ENCODE measurements around the gene OR2V2.
"Not testable (repeated sequence)": the region's sequence is repeated elsewhere in the genome, so short reads cannot be mapped to it uniquely, and the experiment has no call there.

Gene OR2V2, protein sequence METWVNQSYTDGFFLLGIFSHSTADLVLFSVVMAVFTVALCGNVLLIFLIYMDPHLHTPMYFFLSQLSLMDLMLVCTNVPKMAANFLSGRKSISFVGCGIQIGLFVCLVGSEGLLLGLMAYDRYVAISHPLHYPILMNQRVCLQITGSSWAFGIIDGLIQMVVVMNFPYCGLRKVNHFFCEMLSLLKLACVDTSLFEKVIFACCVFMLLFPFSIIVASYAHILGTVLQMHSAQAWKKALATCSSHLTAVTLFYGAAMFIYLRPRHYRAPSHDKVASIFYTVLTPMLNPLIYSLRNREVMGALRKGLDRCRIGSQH

GRCh38 chr5:181146927-181147636 lies at the start of gene OR2V2:
OR2V2 (plus strand) TSS chr5:181147586; CDS start chr5:181154943, 7,357 bp downstream.
- DNase-seq (ENCODE audit: low read depth in 2 of 2): not testable (repeated sequence)

GRCh38 chr5:181097759-181098491 lies 49.5 kb upstream of the OR2V2 start:
- not testable (repeated sequence) for DNase-seq (ENCODE audit: low read depth in 2 of 2)

DNA sequence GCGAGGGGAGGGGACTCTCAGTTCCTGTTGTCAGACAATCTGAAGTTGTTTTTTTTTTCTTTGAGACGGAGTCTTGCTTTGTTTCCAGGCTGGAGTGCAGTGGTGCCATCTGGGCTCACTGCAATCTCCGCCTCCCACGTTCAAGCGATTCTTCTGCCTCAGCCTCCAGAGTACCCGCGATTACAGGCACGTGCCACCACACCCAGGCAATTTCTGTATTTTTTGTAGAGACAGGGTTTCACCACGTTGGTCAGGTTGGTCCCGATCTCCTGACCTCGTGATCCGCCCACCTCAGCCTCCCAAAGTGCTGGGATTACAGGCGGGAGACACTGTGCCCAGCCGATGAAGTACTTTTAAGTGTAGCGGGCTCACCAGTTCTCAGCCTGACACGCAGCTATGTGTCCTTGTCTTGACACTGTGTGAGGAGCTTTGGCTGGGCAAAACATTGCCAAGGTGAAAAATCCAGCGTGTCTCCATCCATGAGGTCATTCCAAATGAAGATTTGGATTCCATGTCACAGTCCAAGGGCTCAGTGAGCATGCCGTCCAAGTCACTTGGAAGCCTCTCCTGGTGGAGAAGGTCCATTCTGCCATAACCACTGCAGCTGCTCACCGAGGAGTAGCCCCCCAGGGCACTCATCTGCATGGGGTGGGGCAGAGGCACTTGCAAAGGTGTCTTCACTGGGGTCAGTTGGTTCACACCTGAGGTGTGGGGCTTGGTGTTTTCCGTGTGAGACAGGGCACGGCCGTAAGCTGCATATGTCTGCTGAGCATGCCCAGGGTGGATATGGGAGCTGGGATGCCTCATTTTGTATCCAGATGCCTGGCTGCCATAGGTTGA lies 48.4 kb upstream of the OR2V2 start:
- DNase-seq (ENCODE audit: low read depth in 2 of 2): no peak

- DNase-seq (ENCODE audit: low read depth in 2 of 2): no peak
Measured at GRCh38 chr5:181099602-181100086, 47.7 kb upstream of the OR2V2 start.

- no peak for DNase-seq (ENCODE audit: low read depth in 2 of 2)
Measured at GRCh38 chr5:181100121-181100875, 47.1 kb upstream of the OR2V2 start.

- not testable (repeated sequence) for DNase-seq (ENCODE audit: low read depth in 2 of 2)
Measured at GRCh38 chr5:181101030-181101641, 46.2 kb upstream of the OR2V2 start.

DNA sequence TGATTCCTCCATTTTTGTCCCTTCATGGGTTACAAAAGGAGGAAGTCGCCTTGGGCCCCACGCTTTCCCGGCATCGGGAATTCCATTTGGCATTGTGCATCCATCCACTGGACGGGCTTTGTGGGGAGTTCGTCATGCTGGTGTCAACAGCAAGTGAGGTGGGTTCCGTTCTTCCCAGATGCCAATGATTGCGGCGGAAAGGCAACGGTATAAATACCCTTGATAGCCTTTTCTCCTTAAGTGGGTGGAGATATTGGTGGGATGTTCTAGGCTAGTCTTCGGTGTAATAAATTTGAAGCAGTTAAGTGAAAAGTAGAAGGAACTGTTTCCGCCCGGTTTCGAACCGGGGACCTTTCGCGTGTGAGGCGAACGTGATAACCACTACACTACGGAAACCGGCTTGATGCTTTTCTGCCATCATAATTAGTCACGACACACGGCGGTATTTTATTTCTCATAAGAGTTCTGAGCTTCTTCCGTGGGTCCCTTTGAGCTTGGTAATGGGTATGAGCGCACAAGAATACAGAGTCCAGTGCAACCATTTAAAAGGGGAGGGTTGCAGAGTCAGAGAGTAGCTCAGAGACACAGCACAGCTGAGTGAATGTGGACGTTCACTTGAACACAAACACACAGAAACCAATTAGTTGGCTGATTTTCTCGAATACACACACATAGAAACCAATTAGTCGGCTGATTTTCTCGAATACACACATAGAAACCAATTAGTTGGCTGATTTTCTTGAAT lies 45.3 kb upstream of the OR2V2 start:
- DNase-seq (ENCODE audit: low read depth in 2 of 2): not testable (repeated sequence)

DNA sequence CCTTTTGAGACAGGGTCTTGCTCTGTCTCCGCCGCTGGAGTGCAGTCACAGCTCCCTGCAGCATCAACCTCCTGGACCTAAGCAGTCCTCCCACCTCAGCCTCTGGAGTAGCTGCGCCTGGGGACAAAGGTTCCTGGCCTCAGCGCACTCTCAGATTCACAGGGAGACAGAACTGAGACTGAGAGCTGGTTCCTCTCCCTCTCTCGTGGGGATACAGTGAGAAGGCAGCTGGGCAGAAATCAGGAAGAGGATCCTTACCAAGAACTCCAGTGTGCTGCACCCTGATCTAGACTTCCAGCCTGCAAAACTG lies 43.2 kb upstream of the OR2V2 start:
- DNase-seq (ENCODE audit: low read depth in 2 of 2): not testable (repeated sequence)

- DNase-seq (ENCODE audit: low read depth in 2 of 2): not testable (repeated sequence)
Measured at GRCh38 chr5:181104606-181105390, 42.6 kb upstream of the OR2V2 start.

DNA sequence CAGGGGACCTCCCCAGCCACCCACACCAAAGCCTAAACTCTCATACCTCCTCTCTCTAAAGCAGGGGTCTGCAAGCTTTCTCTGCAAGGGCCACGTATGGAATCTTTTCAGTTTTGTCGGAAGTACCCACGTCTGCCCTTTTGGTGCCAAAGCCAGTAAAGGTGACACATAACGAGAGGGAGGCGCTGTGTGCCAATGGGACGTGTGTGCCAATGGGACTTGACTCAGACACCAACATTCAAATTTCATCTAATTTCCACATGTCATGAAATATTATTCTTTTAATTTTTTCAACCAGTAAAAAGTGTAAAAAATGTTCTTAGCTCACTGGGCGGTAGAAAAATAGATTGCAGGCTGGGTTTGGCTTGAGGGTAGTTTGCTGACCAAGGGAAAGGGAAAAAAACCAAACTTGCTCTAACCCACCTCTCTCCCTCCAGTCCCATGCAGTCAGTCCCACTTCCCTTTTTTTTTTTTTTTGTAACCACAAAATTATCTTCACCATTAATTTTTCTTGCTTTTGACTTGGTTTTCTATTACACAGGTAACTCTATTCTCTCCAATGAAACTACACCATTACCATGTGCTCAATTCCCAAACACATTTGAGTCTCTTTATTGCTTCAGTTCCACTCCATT lies 41.9 kb upstream of the OR2V2 start:
- no peak for DNase-seq (ENCODE audit: low read depth in 2 of 2)

DNA sequence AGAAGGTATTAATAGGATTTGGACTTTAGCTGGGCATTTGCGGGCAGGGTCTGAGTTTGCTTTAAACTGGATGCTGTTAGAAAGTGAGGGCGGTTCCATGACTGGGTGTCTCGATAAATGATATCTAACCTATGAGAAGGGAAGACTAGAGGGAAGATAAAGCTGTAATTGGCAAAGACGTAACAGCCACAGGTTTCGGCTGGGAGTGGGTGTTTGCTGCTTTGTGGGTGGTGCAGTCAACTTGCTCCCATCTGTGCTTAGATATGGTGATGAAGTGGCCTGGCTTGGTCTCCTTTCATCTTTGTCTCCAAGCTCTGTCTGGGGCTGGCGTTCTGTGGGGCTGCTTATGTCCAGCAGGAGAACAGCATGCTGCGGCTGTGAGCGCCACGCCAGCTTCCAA lies 39.7 kb upstream of the OR2V2 start:
- DNase-seq (ENCODE audit: low read depth in 2 of 2): no peak

GRCh38 chr5:181108578-181109165 lies 38.7 kb upstream of the OR2V2 start:
- no peak for DNase-seq (ENCODE audit: low read depth in 2 of 2)

GRCh38 chr5:181109489-181110013 lies 37.8 kb upstream of the OR2V2 start:
- no peak for DNase-seq (ENCODE audit: low read depth in 2 of 2)

- DNase-seq (ENCODE audit: low read depth in 2 of 2): no peak
Measured at GRCh38 chr5:181111010-181111409, 36.4 kb upstream of the OR2V2 start.

DNA sequence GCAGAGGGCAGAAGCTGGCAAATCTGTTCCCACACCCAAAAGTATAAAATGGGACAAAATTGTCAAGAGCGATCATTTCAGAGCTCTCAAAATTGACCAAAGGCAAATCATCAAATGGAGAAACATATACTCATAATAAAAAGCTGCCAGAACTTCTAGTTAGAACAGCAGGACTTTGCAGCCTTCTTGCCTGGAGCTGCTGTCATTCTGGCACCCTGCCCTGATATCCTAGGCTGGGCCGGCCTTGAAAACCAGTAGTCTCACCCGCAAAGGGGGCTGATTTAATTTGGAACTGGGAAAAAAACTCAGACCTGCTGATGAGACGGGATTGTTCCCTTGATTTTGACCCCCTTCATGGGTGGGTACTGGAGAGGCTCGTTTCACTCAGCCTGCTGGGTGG lies 34.9 kb upstream of the OR2V2 start:
- DNase-seq (ENCODE audit: low read depth in 2 of 2): no peak

- DNase-seq (ENCODE audit: low read depth in 2 of 2): not testable (repeated sequence)
Measured at GRCh38 chr5:181113572-181113971, 33.8 kb upstream of the OR2V2 start.

- no peak for DNase-seq (ENCODE audit: low read depth in 2 of 2)
Measured at GRCh38 chr5:181114284-181114843, 33.0 kb upstream of the OR2V2 start.

Data from stimulated activated CD4-positive, alpha-beta T cell treated with anti-CD3 and anti-CD28 coated beads, Interleukin-1b, Interleukin-23, amount 100 ng/mL, for 1 hour (primary cell).